Kidney (tissue), 14 donors: Measurements from ENCODE around the gene SMCO2. TPM values are rescaled to one million over a fixed set of nuclear protein-coding genes. Genes with fewer than 3 reads are reported as not detected.

Experiments used
- DNase-seq, 5 donors: peaks; one replicate each; pipeline ENCODE4 v3.0.0-alpha.2; 2013 to 2020
- FAIRE-seq: peaks from 2 replicates; lab custom pipeline; 2012; peaks lifted over from hg19 to GRCh38; lab: Jason Lieb, UNC
- H3K27ac ChIP-seq, 2 donors: one replicate each; pipeline ENCODE4 v1.7.0; 2013; ENCODE audit warnings: low read depth in 2 of 2, low read length in 2 of 2, inconsistent platforms in 1 of 2
- H3K27me3 ChIP-seq: one replicate; pipeline ENCODE4 v1.7.1; 2013; ENCODE audit warnings: low read length, inconsistent platforms; ENCODE audit not compliant: control insufficient read depth, insufficient read depth
- H3K36me3 ChIP-seq, 3 donors: one replicate each; pipeline versions ENCODE4 v1.7.0 to v1.7.1; 2013; ENCODE audit warnings: low read length in 3 of 3, control low read depth in 1 of 3, inconsistent platforms in 1 of 3; ENCODE audit not compliant: insufficient read depth in 3 of 3, control insufficient read depth in 2 of 3
- H3K4me1 ChIP-seq, 3 donors: one replicate each; pipeline versions ENCODE4 v1.7.0 to v1.7.1; 2013; ENCODE audit warnings: low read length in 3 of 3, inconsistent platforms in 1 of 3, low read depth in 1 of 3; ENCODE audit not compliant: control insufficient read depth in 2 of 3, insufficient read depth in 2 of 3
- H3K4me3 ChIP-seq, 3 donors: one replicate each; pipeline versions ENCODE4 v1.7.0 to v1.8.1; 2013; ENCODE audit warnings: low read length in 3 of 3, control low read depth in 1 of 3, inconsistent platforms in 1 of 3
- H3K9ac ChIP-seq, 3 donors: one replicate each; pipeline versions ENCODE4 v1.7.0 to v1.7.1; 2013; ENCODE audit warnings: low read length in 3 of 3, control low read depth in 1 of 3, inconsistent platforms in 1 of 3
- H3K9me3 ChIP-seq, 3 donors: one replicate each; pipeline versions ENCODE4 v1.7.0 to v1.7.1; 2013; ENCODE audit warnings: low read length in 3 of 3, control low read depth in 1 of 3, inconsistent platforms in 1 of 3; ENCODE audit not compliant: control insufficient read depth in 2 of 3, insufficient read depth in 1 of 3
- intact Hi-C: fragments of 100-400 bp; cut with DNase I; formaldehyde crosslinking; loops from one replicate; pipeline ENCODE4 v1.11.1; 2022
- polyA plus RNA-seq: library from polyadenylated mRNA; stranded (reverse); fragments of 350-450 nt; fragmentation: Illumina TruSeq; extraction: RNeasy Lipid Tissue Mini Kit (QIAGEN cat#74804); gene quantifications from one replicate; pipeline ENCODE4 v1.2.3, GENCODE V29; 2014; ENCODE audit warnings: low read depth, low replicate concordance; ENCODE audit not compliant: insufficient read depth
- total RNA-seq: library from RNA; stranded (reverse); fragmentation: NEBNext Ultra II Directional; extraction: Animal tissue kit (Norgen Biotek cat#: 25700); gene quantifications from one replicate; pipeline ENCODE4 v1.2.1, GENCODE V29; 2021
- TF ChIP-seq, protein P1 (sequence below): IDR thresholded peaks from 3 replicates; pipeline ENCODE4 v1.5.1; 2012; ENCODE audit warnings: mild to moderate bottlenecking, moderate library complexity, borderline replicate concordance; ENCODE audit not compliant: insufficient read depth; ENCODE audit errors: extremely low read depth
- donor health status: control.
- donor health status: control.
- donor health status: control.
- donor health status: control.
- donor health status: control.
- donor health status: DM: yes; HTN: yes; CAD: no.
- donor health status: Normal renal cell carcinoma (clear cell type).

SMCO2 gene
- total and polyA plus RNA-seq, 2 donors from 2014 or later, result 0.38 TPM; not detected in 1

DNA sequence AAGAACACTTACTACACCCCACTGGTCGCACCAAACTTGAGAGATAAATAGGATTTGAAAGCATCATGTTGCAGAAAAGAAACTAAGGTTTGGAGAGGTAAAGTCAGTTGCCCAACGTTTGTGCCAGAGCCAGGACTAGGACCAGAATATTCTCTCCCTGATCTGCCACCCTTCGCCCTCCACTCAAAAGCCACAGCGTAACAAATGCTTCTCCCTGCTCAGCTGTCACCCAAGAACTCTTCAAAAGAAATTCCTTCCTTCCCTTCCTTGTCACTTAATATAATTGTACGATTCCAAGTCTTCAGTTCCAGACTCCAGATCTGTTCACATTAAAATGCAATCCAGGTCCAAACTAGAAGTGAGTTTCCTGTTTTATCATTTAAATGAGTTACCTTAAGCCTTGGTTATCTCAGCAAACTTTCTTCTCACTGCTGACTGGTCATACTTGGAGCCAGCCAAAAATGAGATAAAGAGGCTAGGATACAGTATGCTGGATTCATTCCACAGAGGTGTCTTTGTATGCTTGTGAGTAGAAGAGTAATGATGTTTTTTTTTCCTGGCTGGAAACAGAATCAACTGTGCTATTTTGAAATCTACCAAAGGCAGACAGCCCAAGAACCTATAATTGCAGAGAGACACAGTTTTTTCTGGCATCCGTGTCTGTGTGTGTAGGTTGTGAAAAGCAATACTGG lies 64.6 kb downstream of the SMCO2 start:
- intact Hi-C loops, result no loop called here
- no peak overlapping the region for H3K27ac ChIP-seq
- TF ChIP-seq, protein P1, sequence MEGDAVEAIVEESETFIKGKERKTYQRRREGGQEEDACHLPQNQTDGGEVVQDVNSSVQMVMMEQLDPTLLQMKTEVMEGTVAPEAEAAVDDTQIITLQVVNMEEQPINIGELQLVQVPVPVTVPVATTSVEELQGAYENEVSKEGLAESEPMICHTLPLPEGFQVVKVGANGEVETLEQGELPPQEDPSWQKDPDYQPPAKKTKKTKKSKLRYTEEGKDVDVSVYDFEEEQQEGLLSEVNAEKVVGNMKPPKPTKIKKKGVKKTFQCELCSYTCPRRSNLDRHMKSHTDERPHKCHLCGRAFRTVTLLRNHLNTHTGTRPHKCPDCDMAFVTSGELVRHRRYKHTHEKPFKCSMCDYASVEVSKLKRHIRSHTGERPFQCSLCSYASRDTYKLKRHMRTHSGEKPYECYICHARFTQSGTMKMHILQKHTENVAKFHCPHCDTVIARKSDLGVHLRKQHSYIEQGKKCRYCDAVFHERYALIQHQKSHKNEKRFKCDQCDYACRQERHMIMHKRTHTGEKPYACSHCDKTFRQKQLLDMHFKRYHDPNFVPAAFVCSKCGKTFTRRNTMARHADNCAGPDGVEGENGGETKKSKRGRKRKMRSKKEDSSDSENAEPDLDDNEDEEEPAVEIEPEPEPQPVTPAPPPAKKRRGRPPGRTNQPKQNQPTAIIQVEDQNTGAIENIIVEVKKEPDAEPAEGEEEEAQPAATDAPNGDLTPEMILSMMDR, result no peak
- no peaks in the 10 kb centered on the region for H3K27me3 ChIP-seq
- no peak for DNase-seq
- no peak overlapping the region for H3K4me3 ChIP-seq
- FAIRE-seq, result no peak
- peaks cover 0 to 5% (median 0%) of the 10 kb centered on the region in 3 donors for H3K9me3 ChIP-seq
- no peaks in the 10 kb centered on the region for H3K36me3 ChIP-seq
- no peak overlapping the region for H3K9ac ChIP-seq
- H3K4me1 ChIP-seq, result no peaks in the 10 kb centered on the region

DNA sequence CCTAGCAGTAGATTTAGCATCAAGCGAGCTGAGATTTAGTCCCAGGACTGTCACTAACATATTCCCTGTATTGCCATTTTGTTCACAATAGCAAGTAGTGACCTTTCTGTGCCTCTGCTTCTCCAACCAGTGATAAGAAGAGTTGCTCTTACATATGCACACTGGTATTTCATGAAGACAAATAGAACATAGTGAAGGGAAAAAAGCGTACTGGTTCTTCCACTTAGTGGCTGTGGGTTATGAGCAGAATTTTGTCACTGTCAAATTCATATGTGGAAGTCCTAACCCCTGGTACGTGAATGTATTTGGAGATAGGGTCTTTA lies 65.1 kb downstream of the SMCO2 start:
- no peak for DNase-seq
- Histone ChIP-seq H3K27me3 (no peaks in the 10 kb centered on the region), H3K4me1 (no peaks in the 10 kb centered on the region), H3K9ac (no peak overlapping the region), H3K4me3 (no peak overlapping the region), H3K27ac (no peak overlapping the region), H3K36me3 (no peaks in the 10 kb centered on the region), H3K9me3 (peaks cover 0 to under 1% (median 0%) of the 10 kb centered on the region in 3 donors)
- FAIRE-seq, result no peak
- TF ChIP-seq, protein P1, result no peak
- intact Hi-C loops, result no loop called here

DNA sequence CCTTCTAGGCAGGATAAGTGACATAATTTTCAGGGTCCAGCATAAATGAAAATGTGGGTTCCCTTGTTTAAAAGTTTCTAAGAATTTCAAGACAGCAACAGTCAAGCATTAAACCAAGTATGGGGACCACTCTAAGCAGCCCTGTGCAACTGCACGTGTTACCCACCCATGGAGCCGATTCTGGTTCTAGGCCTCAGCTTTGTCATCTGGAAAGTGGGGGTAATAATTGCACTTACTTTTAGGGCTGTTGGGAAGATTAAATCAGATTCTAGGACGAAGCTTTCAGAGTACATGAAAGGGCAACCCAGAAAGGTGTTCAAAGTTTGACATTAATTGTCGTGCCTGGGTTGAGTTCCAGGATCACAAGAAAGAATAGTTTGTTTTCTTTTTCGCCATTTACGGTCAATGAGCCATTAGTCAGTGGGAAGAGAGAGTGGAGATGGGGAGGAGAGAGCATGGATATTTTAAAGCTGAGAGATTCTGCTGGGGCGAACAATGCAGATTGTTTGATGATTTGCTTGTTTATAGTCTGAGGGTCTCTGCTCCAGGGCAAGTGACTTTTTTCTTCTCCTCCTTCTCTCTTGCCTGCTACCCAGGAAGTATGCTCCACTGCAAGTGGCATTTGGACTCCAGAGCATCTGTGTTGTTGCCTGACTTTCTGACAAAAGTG lies 66.8 kb downstream of the SMCO2 start:
- H3K4me1 ChIP-seq, result peaks cover 0 to 4% (median 0%) of the 10 kb centered on the region in 3 donors
- peak in 1 of 5 donors; percentile 33 for DNase-seq
- no peaks in the 10 kb centered on the region for H3K27me3 ChIP-seq
- TF ChIP-seq, protein P1, result no peak
- H3K9me3 ChIP-seq, result no peaks in the 10 kb centered on the region
- intact Hi-C loops, result no loop called here
- H3K9ac ChIP-seq, result no peak overlapping the region
- H3K36me3 ChIP-seq, result no peaks in the 10 kb centered on the region
- FAIRE-seq, result no peak
- no peak overlapping the region for H3K27ac ChIP-seq
- H3K4me3 ChIP-seq, result no peak overlapping the region
